H1 (cell line): ENCODE results near the gene RASL10B. TPM values are rescaled to one million over a fixed set of nuclear protein-coding genes. Genes with fewer than 3 reads are reported as not detected.

Source experiments
- CTCF ChIA-PET: fragments of 300-600 bp; sonication (Branson Sonifier 250); formaldehyde crosslinking; loops from one replicate; lab custom pipeline; 2021; ENCODE audit not compliant: partially characterized antibody; lab: Charles Lee
- POLR2A ChIA-PET: fragments of 300-600 bp; sonication (Branson Sonifier 250); formaldehyde crosslinking; loops from one replicate; lab custom pipeline; 2021; ENCODE audit warnings: inconsistent platforms; ENCODE audit not compliant: partially characterized antibody; lab: Charles Lee
- DNase-seq, 2 experiments: peaks; one replicate each; pipeline versions ENCODE4 v3.0.0 to v3.0.0-alpha.2; 2010 to 2022; ENCODE audit warnings: low spot score in 2 of 2, low read depth in 1 of 2, mixed read lengths in 1 of 2
- FAIRE-seq: peaks from 2 replicates; lab custom pipeline; 2011; peaks lifted over from hg19 to GRCh38; lab: Jason Lieb, UNC
- H2AFZ ChIP-seq: 2 replicates; pipeline ENCODE4 v1.8.1; 2012; ENCODE audit warnings: low read length, inconsistent platforms
- H2AK5ac ChIP-seq: 2 replicates; pipeline ENCODE4 v1.6.1; 2013; ENCODE audit warnings: low read depth, low read length
- H2BK120ac ChIP-seq: replicated peaks from 2 replicates; pipeline ENCODE3; 2013; ENCODE audit warnings: low read depth, low read length, inconsistent platforms
- H2BK12ac ChIP-seq: 2 replicates; pipeline ENCODE4 v1.6.1; 2013; ENCODE audit warnings: low read depth, low read length
- H2BK15ac ChIP-seq: 2 replicates; pipeline ENCODE4 v1.6.1; 2013; ENCODE audit warnings: low read length
- H2BK20ac ChIP-seq: 2 replicates; pipeline ENCODE4 v1.6.1; 2013; ENCODE audit warnings: low read length
- H2BK5ac ChIP-seq: 2 replicates; pipeline ENCODE4 v1.6.1; 2013; ENCODE audit warnings: low read depth, low read length
- H3K14ac ChIP-seq: 2 replicates; pipeline ENCODE4 v1.6.1; 2013; ENCODE audit warnings: inconsistent platforms; ENCODE audit not compliant: insufficient read length
- H3K18ac ChIP-seq: 2 replicates; pipeline ENCODE4 v1.6.1; 2013; ENCODE audit warnings: low read length; ENCODE audit errors: extremely low read depth
- H3K23ac ChIP-seq: 2 replicates; pipeline ENCODE4 v1.6.1; 2013; ENCODE audit warnings: inconsistent platforms; ENCODE audit not compliant: insufficient read length
- H3K23me2 ChIP-seq: 2 replicates; pipeline ENCODE4 v1.6.1; 2013; ENCODE audit warnings: low read depth, low read length
- H3K27ac ChIP-seq: 2 replicates; pipeline ENCODE4 v1.6.1; 2011; ENCODE audit warnings: low read depth, low read length, inconsistent platforms
- H3K27me3 ChIP-seq, 4 experiments: replicated peaks in 1 of 4; 1 replicate in 1 of 4; 2 replicates in 3 of 4; pipeline versions ENCODE4 v1.6.1 to v1.8.1; 2011 to 2013; ENCODE audit warnings: low read length in 3 of 4, mild to moderate bottlenecking in 3 of 4, inconsistent platforms in 2 of 4, mixed read lengths in 2 of 4, moderate library complexity in 1 of 4; ENCODE audit not compliant: control insufficient read depth in 3 of 4, insufficient read depth in 3 of 4; ENCODE audit errors: extremely low read depth in 1 of 4
- H3K36me3 ChIP-seq, 4 experiments: 2 replicates each; pipeline versions ENCODE4 v1.6.1 to v1.8.1; 2011 to 2013; ENCODE audit warnings: mild to moderate bottlenecking in 4 of 4, low read length in 3 of 4, moderate library complexity in 2 of 4, control low read depth in 1 of 4, inconsistent platforms in 1 of 4; ENCODE audit not compliant: insufficient read depth in 4 of 4, control insufficient read depth in 2 of 4
- H3K4ac ChIP-seq: replicated peaks from 2 replicates; pipeline ENCODE3; 2013; ENCODE audit warnings: low read length, low read depth, mixed read lengths, inconsistent platforms; ENCODE audit not compliant: insufficient read length
- H3K4me1 ChIP-seq, 4 experiments: replicated peaks in 1 of 4; 1 replicate in 1 of 4; 2 replicates in 3 of 4; pipeline versions ENCODE4 v1.6.1 to v1.8.1; 2011 to 2013; ENCODE audit warnings: low read length in 3 of 4, inconsistent platforms in 2 of 4, mixed read lengths in 1 of 4; ENCODE audit not compliant: insufficient read depth in 4 of 4, control insufficient read depth in 3 of 4
- H3K4me2 ChIP-seq, 2 experiments: 2 replicates each; pipeline versions ENCODE4 v1.6.1 to v1.8.1; 2011 to 2013; ENCODE audit warnings: low read depth in 2 of 2, low read length in 2 of 2, control low read depth in 1 of 2, inconsistent platforms in 1 of 2, mild to moderate bottlenecking in 1 of 2; ENCODE audit not compliant: insufficient read depth in 1 of 2
- H3K4me3 ChIP-seq, 4 experiments: fragments of 200-600, 300-600 bp in 1 of 4; sonication (generic), shearing (Covaris generic), sonication (Bioruptor Twin) in 1 of 4; 2 replicates each; pipeline versions ENCODE4 v1.5.1 to v1.8.1; 2011 to 2016; ENCODE audit warnings: low read length in 4 of 4, low read depth in 3 of 4, control low read depth in 2 of 4, inconsistent platforms in 2 of 4, mild to moderate bottlenecking in 2 of 4, mixed read lengths in 1 of 4, moderate library complexity in 1 of 4; ENCODE audit not compliant: insufficient read depth in 2 of 4; ENCODE audit errors: extremely low read depth in 1 of 4
- H3K56ac ChIP-seq: replicated peaks from 2 replicates; pipeline ENCODE3; 2013; ENCODE audit warnings: low read depth, mild to moderate bottlenecking, mixed read lengths, low read length, inconsistent platforms; ENCODE audit not compliant: insufficient read length
- H3K79me1 ChIP-seq: 2 replicates; pipeline ENCODE4 v1.6.1; 2013; ENCODE audit warnings: low read depth, low read length, control low read depth
- H3K79me2 ChIP-seq, 2 experiments: 2 replicates each; pipeline versions ENCODE4 v1.6.1 to v1.8.1; 2012 to 2013; ENCODE audit warnings: low read length in 2 of 2, mild to moderate bottlenecking in 2 of 2, inconsistent platforms in 1 of 2; ENCODE audit not compliant: insufficient read depth in 2 of 2, control insufficient read depth in 1 of 2
- H3K9ac ChIP-seq, 4 experiments: replicated peaks in 1 of 4; 1 replicate in 1 of 4; 2 replicates in 3 of 4; pipeline versions ENCODE4 v1.6.1 to v1.8.1; 2011 to 2013; ENCODE audit warnings: low read depth in 3 of 4, low read length in 3 of 4, control low read depth in 2 of 4, mild to moderate bottlenecking in 2 of 4, moderate library complexity in 2 of 4, inconsistent platforms in 1 of 4; ENCODE audit errors: extremely low read depth in 1 of 4
- H3K9me3 ChIP-seq, 2 experiments: 2 replicates each; pipeline versions ENCODE4 v1.6.1 to v1.8.1; 2012 to 2013; ENCODE audit warnings: mild to moderate bottlenecking in 2 of 2, moderate library complexity in 2 of 2, control low read depth in 1 of 2, inconsistent platforms in 1 of 2, low read depth in 1 of 2, low read length in 1 of 2, mixed read lengths in 1 of 2; ENCODE audit not compliant: insufficient read depth in 2 of 2
- H4K20me1 ChIP-seq, 2 experiments: replicated peaks in 1 of 2; 2 replicates each; pipeline versions ENCODE3 to v1.8.1; 2011 to 2013; ENCODE audit warnings: inconsistent platforms in 2 of 2, low read length in 2 of 2, mild to moderate bottlenecking in 1 of 2; ENCODE audit not compliant: insufficient read depth in 2 of 2, control insufficient read depth in 1 of 2
- H4K5ac ChIP-seq: 2 replicates; pipeline ENCODE4 v1.6.1; 2013; ENCODE audit warnings: low read length, low read depth, mixed read lengths, inconsistent platforms; ENCODE audit not compliant: insufficient read length
- H4K8ac ChIP-seq: 2 replicates; pipeline ENCODE4 v1.8.0; 2013; ENCODE audit warnings: mild to moderate bottlenecking, moderate library complexity, low read length, inconsistent platforms; ENCODE audit not compliant: insufficient read depth; ENCODE audit errors: extremely low read depth
- H4K91ac ChIP-seq: replicated peaks from 2 replicates; pipeline ENCODE3; 2013; ENCODE audit warnings: low read length, mixed read lengths, inconsistent platforms; ENCODE audit not compliant: insufficient read length
- ATF2 ChIP-seq: IDR thresholded peaks from 2 replicates; pipeline ENCODE4 v1.6.1; 2012; ENCODE audit warnings: low read length, inconsistent platforms
- BRCA1 ChIP-seq: IDR thresholded peaks from 2 replicates; pipeline ENCODE4 v1.6.1; 2012; ENCODE audit warnings: low read depth, low read length, improper control_type of control experiment
- GABPA ChIP-seq: IDR thresholded peaks from 2 replicates; pipeline ENCODE4 v1.6.1; 2011; ENCODE audit warnings: mild to moderate bottlenecking, low read length, moderate library complexity, borderline replicate concordance; ENCODE audit not compliant: insufficient read depth
- JUN ChIP-seq: IDR thresholded peaks from 2 replicates; pipeline ENCODE4 v1.6.1; 2011; ENCODE audit warnings: low read depth, mild to moderate bottlenecking, improper control_type of control experiment, low read length
- KDM4A ChIP-seq: IDR thresholded peaks from one replicate; pipeline ENCODE4 v1.7.1; 2012; ENCODE audit warnings: low read depth, mild to moderate bottlenecking, moderate library complexity, low read length, inconsistent platforms; ENCODE audit not compliant: severe bottlenecking
- KDM5A ChIP-seq: fragments of 200-600 bp; IDR thresholded peaks from 2 replicates; pipeline ENCODE4 v1.7.1; 2012; ENCODE audit warnings: mild to moderate bottlenecking, low read length, inconsistent platforms, mixed read lengths
- RBBP5 ChIP-seq: IDR thresholded peaks from 2 replicates; pipeline ENCODE4 v1.7.1; 2012; ENCODE audit warnings: low read depth, mild to moderate bottlenecking, inconsistent platforms, low read length, moderate library complexity, borderline replicate concordance
- RFX5 ChIP-seq: IDR thresholded peaks from 2 replicates; pipeline ENCODE4 v1.6.1; 2011; ENCODE audit warnings: low read depth, low read length, improper control_type of control experiment, borderline replicate concordance
- WGBS, 2 experiments: shearing (Covaris generic) in 1 of 2; methylation state at CpG; one replicate each; pipeline versions ENCODE4 v1.1.6 to v1.1.7; 2013 to 2015; ENCODE audit warnings: low lambda C conversion rate in 2 of 2, mixed read lengths in 2 of 2, inconsistent platforms in 1 of 2, low coverage in 1 of 2, missing lambda C conversion rate in 1 of 2; ENCODE audit not compliant: insufficient replicate concordance in 2 of 2, insufficient coverage in 1 of 2, insufficient read length in 1 of 2; ENCODE audit errors: extremely low coverage in 1 of 2, missing lambda C conversion rate in 1 of 2; 5-methylcytosine and 5-hydroxymethylcytosine counted together
- polyA plus RNA-seq, 7 experiments: library from polyadenylated mRNA; depleted of rRNA in 3 of 7; stranded (reverse) in 5 of 7; unstranded in 2 of 7; fragments of >200 nt in 5 of 7; fragments of 200-250 nt in 2 of 7; gene quantifications; 1 replicate in 5 of 7; 2 replicates in 1 of 7; 4 replicates in 1 of 7; pipeline versions ENCODE4 v1.2.1 to v1.2.3, GENCODE V29; 2011 to 2013; ENCODE audit warnings: missing spikeins in 2 of 7, mixed read lengths in 2 of 7
- total RNA-seq: library from RNA; stranded (reverse); fragmentation: NEBNext Ultra II Directional; extraction: Animal tissue kit (Norgen Biotek cat#: 25700); gene quantifications from 2 replicates; pipeline ENCODE4 v1.2.1, GENCODE V29; 2021
- TF ChIP-seq, protein P1 (sequence below): IDR thresholded peaks from 2 replicates; pipeline ENCODE4 v1.6.1; 2011; ENCODE audit warnings: low read length, improper control_type of control experiment

RASL10B gene
- total and polyA plus RNA-seq, 2 of the 8 experiments (the other 6 are each of a cell fraction or from before 2014, with no cell fraction given) = 17.5 to 22.8 TPM

DNA sequence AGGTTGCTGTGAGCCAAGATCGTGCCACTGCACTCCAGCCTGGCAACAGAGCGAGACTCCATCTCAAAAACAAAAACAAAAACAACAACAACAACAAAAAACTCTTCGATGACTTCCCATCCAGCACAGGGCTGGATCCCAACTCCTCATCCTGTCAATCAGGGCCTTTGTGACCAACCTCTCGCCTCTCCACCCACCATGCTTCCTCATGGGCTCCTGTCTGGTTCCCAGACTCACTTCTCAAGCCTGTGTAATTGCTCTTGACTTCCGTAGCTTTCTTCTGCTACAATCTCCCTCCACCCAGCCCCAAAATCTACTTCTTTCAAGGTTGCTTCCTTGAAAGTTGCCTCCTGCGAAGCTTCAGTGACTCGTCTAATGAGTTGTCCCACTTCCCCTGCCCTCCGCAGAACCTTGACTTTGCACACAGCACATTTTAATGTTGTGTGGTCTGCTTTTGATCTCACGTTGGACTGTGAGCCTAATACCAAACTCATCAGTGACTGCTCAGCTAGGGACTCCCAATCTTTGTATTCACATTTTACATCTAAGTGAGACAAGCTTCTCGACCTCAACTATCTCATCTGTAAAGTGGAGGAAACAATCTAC, 936 bp upstream of the RASL10B start:
- CTCF ChIA-PET = interaction anchor here (0.7 to 9.8 kb wide), 10 partner anchors 8 to 145 kb away, joined by 3 to 45 read pairs (median 4); no protein-coding TSS in a partner anchor
- H2BK120ac ChIP-seq = no peak overlapping the region
- H3K23ac ChIP-seq = no peak overlapping the region
- no peak overlapping the region for H3K4me3 ChIP-seq
- H3K9ac ChIP-seq = no peak overlapping the region
- H3K27ac ChIP-seq = no peak overlapping the region
- no peak overlapping the region for H3K14ac ChIP-seq
- FAIRE-seq (no peak), DNase-seq (no peak)
- no peak overlapping the region for H4K91ac ChIP-seq
- no peak overlapping the region for H4K8ac ChIP-seq
- H2BK20ac ChIP-seq = 0 out of 2 replicates have a peak overlapping the region, but pooled peaks have one; percentile 48
- H3K4me2 ChIP-seq = peak overlapping the region in 1 of 2 experiments; percentile 98; a peak in 2 of 4 replicates
- POLR2A ChIA-PET = interaction anchor here (1.2 to 3.7 kb wide), 3 partner anchors 9 to 78 kb away, joined by 3 to 16 read pairs (median 6); partner anchors contain the start of gene TAF15
- H2AFZ ChIP-seq = no peak overlapping the region
- H3K9me3 ChIP-seq = no peaks in the 10 kb centered on the region
- peak overlapping the region; percentile 81; the same call in 1 of the 2 replicates for H2BK15ac ChIP-seq
- no peak overlapping the region for H3K18ac ChIP-seq
- peaks cover 0 to 8% (median 5%) of the 10 kb centered on the region in 4 experiments; a peak in 4 of 7 replicates for H3K27me3 ChIP-seq
- H3K79me1 ChIP-seq = peaks cover 2% of the 10 kb centered on the region; the same call in 1 of the 2 replicates
- peaks cover 5 to 13% of the 10 kb centered on the region in 2 experiments for H4K20me1 ChIP-seq
- peaks cover 9% of the 10 kb centered on the region; the same call in 1 of the 2 replicates for H3K23me2 ChIP-seq
- WGBS, 2 experiments = 92% methylated on average over 10 of the region's 10 CpGs; no CpG with 5 or more reads in 1 of the 2 experiments
- H3K36me3 ChIP-seq = no peaks in the 10 kb centered on the region
- no peak overlapping the region for H4K5ac ChIP-seq
- no peak overlapping the region for H2BK5ac ChIP-seq
- H3K4me1 ChIP-seq = peaks cover 7 to 28% (median 8%) of the 10 kb centered on the region in 4 experiments; a peak in 6 of 7 replicates
- no peak overlapping the region for H2AK5ac ChIP-seq
- H3K4ac ChIP-seq = no peak overlapping the region
- no peak overlapping the region for H3K56ac ChIP-seq
- no peaks in the 10 kb centered on the region for H3K79me2 ChIP-seq
- H2BK12ac ChIP-seq = no peak overlapping the region
- TF ChIP-seq RBBP5 = no peak
- TF ChIP-seq ATF2 = no peak
- TF ChIP-seq JUN = no peak
- TF ChIP-seq GABPA = no peak
- TF ChIP-seq BRCA1 = no peak
- TF ChIP-seq RFX5 = no peak
- TF ChIP-seq KDM5A = no peak
- TF ChIP-seq KDM4A = no peak
- TF ChIP-seq, protein P1, sequence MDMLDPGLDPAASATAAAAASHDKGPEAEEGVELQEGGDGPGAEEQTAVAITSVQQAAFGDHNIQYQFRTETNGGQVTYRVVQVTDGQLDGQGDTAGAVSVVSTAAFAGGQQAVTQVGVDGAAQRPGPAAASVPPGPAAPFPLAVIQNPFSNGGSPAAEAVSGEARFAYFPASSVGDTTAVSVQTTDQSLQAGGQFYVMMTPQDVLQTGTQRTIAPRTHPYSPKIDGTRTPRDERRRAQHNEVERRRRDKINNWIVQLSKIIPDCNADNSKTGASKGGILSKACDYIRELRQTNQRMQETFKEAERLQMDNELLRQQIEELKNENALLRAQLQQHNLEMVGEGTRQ = no peak
